DOHH2 (cell line): ENCODE measurements around the gene MAL.

Experiments
- H3F3A ChIP-seq: fragments of 200-600 bp; sonication (generic), shearing (Covaris generic); 2 replicates; pipeline ENCODE4 v1.6.0; 2016; ENCODE audit warnings: antibody characterized with exemption, mild to moderate bottlenecking; ENCODE audit not compliant: control insufficient read depth, insufficient read depth
- H3K27ac ChIP-seq: fragments of 200-600 bp; sonication (generic); 2 replicates; pipeline ENCODE4 v1.5.1; 2014; ENCODE audit warnings: low read depth, mild to moderate bottlenecking, low read length, moderate library complexity
- H3K27me3 ChIP-seq: fragments of 200-600 bp; sonication (generic); 2 replicates; pipeline ENCODE4 v1.6.1; 2014; ENCODE audit warnings: mild to moderate bottlenecking, low read length, mixed read lengths; ENCODE audit not compliant: control insufficient read depth
- H3K36me3 ChIP-seq: fragments of 200-600 bp; sonication (generic); 2 replicates; pipeline ENCODE4 v1.6.1; 2014; ENCODE audit warnings: mild to moderate bottlenecking, low read length, moderate library complexity, mixed read lengths; ENCODE audit not compliant: control insufficient read depth
- H3K4me1 ChIP-seq: fragments of 200-600 bp; sonication (generic); 2 replicates; pipeline ENCODE4 v1.6.1; 2014; ENCODE audit warnings: mild to moderate bottlenecking, low read length, mixed read lengths; ENCODE audit not compliant: control insufficient read depth
- H3K4me2 ChIP-seq: fragments of 200-600 bp; sonication (generic); 2 replicates; pipeline ENCODE4 v1.6.0; 2014; ENCODE audit warnings: mild to moderate bottlenecking, low read length, moderate library complexity
- H3K4me3 ChIP-seq: fragments of 200-600 bp; sonication (generic); 2 replicates; pipeline ENCODE4 v1.5.1; 2014; ENCODE audit warnings: mild to moderate bottlenecking, low read length, mixed read lengths
- H3K79me2 ChIP-seq: fragments of 200-600 bp; sonication (generic); 2 replicates; pipeline ENCODE4 v1.6.1; 2014; ENCODE audit warnings: mild to moderate bottlenecking, low read length, mixed read lengths; ENCODE audit not compliant: control insufficient read depth
- H3K9me2 ChIP-seq: fragments of 200-600 bp; sonication (generic); replicated peaks from 2 replicates; pipeline ENCODE4 v1.6.1; 2014; ENCODE audit warnings: mild to moderate bottlenecking, low read length, mixed read lengths; ENCODE audit not compliant: control insufficient read depth
- H3K9me3 ChIP-seq: fragments of 200-600 bp; sonication (generic); 2 replicates; pipeline ENCODE4 v1.6.1; 2014; ENCODE audit warnings: antibody characterized with exemption, low read length, mixed read lengths; ENCODE audit not compliant: control insufficient read depth, insufficient read depth
- H4K20me1 ChIP-seq: fragments of 200-600 bp; sonication (generic); 2 replicates; pipeline ENCODE4 v1.6.0; 2014; ENCODE audit warnings: low read depth, mild to moderate bottlenecking, antibody characterized with exemption, low read length, moderate library complexity; ENCODE audit not compliant: control insufficient read depth, insufficient read depth
- EZH2phosphoT487 ChIP-seq: fragments of 200-600 bp; sonication (generic); IDR thresholded peaks from 2 replicates; pipeline ENCODE4 v1.6.1; 2017; ENCODE audit warnings: borderline replicate concordance, mild to moderate bottlenecking, antibody characterized with exemption, low read length, moderate library complexity, mixed read lengths
- TF ChIP-seq, protein P1 (sequence below): fragments of 200-600 bp; sonication (generic); IDR thresholded peaks from one replicate; pipeline ENCODE4 v1.5.1; 2014; ENCODE audit warnings: antibody characterized with exemption, mild to moderate bottlenecking, low read depth, low read length; ENCODE audit not compliant: poor library complexity, severe bottlenecking

Gene MAL

GRCh38 chr2:95099910-95100309 lies 74.4 kb downstream of the MAL start:
- no peak for TF ChIP-seq EZH2phosphoT487
- TF ChIP-seq, protein P1, sequence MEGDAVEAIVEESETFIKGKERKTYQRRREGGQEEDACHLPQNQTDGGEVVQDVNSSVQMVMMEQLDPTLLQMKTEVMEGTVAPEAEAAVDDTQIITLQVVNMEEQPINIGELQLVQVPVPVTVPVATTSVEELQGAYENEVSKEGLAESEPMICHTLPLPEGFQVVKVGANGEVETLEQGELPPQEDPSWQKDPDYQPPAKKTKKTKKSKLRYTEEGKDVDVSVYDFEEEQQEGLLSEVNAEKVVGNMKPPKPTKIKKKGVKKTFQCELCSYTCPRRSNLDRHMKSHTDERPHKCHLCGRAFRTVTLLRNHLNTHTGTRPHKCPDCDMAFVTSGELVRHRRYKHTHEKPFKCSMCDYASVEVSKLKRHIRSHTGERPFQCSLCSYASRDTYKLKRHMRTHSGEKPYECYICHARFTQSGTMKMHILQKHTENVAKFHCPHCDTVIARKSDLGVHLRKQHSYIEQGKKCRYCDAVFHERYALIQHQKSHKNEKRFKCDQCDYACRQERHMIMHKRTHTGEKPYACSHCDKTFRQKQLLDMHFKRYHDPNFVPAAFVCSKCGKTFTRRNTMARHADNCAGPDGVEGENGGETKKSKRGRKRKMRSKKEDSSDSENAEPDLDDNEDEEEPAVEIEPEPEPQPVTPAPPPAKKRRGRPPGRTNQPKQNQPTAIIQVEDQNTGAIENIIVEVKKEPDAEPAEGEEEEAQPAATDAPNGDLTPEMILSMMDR = no peak

More at GRCh38 chr2:95099910-95100309, 74.4 kb downstream of the MAL start:
- Histone ChIP-seq H3K9me2 (no peaks in the 10 kb centered on the region), H3F3A (no peaks in the 10 kb centered on the region), H3K9me3 (no peaks in the 10 kb centered on the region), H3K4me1 (no peaks in the 10 kb centered on the region), H3K27ac (no peak overlapping the region), H3K27me3 (no peaks in the 10 kb centered on the region), H3K4me2 (no peak overlapping the region), H3K79me2 (peaks cover 11% of the 10 kb centered on the region), H3K36me3 (peaks cover 71% of the 10 kb centered on the region), H4K20me1 (no peaks in the 10 kb centered on the region), H3K4me3 (no peak overlapping the region)
